GM19324 (cell line): ENCODE data around the gene UNKL.
"Not testable (repeated sequence)": the region's sequence is repeated elsewhere in the genome, so short reads cannot be mapped to it uniquely, and the experiment has no call there.

ENCODE experiments used
- ATAC-seq: cut with Tn5 transposase; IDR thresholded peaks from one replicate; pipeline ENCODE4 v1.9.1; 2021; ENCODE audit warnings: mild to moderate bottlenecking, moderate library complexity; ENCODE audit not compliant: unreplicated experiment, low FRiP score

Gene UNKL

DNA sequence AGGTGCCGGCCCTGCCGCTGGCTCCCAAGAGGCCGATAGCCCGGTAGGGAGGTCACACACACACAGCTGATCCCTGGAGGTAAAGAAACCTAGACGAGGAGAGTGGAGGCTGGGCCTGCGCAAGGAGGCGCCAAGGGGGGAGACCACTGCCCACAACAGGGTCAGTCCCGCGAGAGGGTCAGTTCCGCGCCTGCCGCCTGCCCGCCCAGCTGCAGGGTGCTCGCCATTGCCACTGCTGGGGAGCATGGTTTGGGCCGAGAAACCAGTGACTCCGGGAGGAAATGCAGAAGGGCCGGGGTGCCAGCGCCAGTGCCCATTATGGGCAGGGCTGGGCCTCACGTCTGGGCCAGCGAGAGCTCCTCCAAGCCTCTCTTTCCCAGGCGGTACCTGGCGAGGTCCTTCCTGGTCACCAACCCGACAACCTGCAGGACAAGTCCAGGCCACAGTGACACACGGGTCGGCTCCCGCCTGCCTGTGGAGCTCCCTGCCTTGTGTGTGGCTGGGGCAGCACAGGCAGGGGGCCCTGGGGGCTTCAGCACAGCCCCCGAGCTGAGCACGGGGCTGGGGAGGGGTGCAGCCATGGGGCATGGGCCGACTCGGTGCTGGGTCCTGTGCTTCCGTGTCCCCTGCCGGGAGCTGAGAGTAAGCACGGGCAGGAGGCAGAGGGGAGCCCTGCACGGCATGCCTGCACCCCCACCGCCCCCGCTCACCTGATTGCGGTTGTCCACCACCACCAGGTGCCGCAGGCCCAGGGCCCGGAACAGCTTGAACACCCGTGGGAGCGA lies 32.0 kb upstream of the UNKL start:
- no peak for ATAC-seq

GRCh38 chr16:1445518-1446203 lies 31.2 kb upstream of the UNKL start:
- ATAC-seq, result no peak

DNA sequence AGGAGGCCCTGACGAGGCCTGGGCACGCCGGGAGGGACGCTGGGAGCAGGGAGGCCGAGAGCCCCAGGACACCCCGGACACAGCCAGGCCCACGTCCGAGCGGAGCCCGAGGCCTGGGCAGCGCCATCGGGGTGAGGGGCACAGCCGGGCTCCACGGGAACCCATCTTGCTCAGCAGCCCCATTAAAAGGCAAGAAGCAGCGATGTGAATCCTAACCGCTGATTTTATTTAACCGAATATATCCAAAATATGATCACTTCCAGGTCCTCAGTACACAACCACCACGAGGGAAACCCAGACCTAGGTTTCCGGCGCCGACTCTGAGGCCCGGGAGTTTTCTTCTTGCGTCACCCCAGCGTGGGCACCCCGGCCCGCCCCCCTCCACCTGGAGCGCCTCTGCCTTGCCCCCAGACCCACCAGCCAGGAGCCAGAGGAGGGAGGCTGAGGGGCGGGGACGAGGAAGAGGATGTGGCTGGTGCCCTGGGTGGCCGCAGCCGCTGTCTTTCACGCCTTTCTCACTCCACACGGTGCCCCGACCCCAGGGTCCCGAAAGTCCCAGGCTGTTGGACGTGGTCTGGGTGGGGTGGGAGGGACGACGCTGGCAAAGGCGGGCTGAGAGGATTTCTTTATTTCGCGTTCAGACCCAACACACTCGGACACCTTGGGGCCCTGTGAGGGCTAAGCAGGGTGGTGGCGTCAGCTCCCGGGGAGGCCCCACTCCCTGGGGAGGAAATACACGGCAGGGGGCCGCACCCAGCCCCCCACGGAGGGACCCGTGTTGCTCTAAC lies 30.4 kb upstream of the UNKL start:
- no peak for ATAC-seq

DNA sequence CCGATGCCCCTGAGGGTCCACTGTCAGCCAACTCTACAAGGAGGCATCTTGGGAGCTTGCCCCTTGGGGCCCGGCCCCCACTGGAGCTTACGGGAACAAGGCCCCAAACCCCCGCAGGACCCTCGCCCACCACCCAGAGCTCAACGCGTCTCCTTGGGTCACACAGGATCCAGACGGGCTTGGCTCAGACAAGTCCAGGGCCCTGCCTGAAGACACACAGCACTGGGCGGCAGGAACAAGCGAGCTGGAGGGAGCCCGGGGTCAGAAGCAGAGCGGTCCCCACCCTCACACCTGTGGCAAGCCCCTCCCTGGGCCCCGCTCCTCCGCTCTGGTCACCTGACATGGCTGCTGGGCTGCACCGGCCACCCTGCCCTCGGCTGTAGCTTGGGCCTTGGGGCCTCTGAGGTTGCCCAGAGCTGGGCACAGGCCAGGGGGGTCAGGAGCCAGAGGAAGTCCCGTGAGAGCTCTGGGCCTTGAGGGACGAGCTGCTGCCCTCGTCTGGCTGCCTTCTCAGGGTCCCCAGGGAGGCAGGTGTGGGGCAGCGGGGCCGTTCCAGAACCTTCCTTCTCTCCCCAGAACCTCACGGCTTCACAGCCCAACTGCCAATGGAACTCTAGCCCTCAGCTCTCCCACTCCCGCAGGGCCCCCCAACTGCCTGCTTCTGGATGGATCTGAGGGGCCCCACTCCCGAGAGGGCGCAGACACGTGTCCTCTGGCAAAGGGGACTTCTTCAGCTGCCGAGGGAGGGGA lies 29.7 kb upstream of the UNKL start, which contains the start of gene CCDC154:
CCDC154 (minus strand) TSS at position 577 of the 750 bp plus-strand sequence; CDS start at position 343, 234 bp downstream.
- ATAC-seq, result no peak

- no peak for ATAC-seq
These were observed 29.0 kb upstream of the UNKL start for GRCh38 chr16:1443403-1443973.

- ATAC-seq, result no peak
These were observed 28.2 kb upstream of the UNKL start for GRCh38 chr16:1442697-1443096.

GRCh38 chr16:1441391-1441829 lies 26.9 kb upstream of the UNKL start:
- no peak for ATAC-seq

DNA sequence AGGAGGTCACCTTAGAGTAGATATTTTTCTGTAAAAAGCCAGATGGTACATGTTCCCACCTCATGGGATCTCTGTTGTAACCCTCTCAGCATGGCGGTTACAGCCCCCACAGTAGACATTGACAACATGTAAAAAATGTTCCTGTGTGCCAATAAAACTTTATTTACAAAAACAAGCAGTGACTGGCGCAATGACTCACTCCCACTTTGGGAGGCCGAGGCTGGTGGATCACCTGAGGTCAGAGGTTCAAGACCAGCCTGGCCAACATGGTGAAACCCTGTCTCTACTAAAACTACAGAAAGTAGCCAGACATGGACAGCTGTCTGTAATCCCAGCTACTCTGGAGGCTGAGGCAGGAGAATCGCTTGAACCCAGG lies 25.2 kb upstream of the UNKL start:
- not testable (repeated sequence) for ATAC-seq

DNA sequence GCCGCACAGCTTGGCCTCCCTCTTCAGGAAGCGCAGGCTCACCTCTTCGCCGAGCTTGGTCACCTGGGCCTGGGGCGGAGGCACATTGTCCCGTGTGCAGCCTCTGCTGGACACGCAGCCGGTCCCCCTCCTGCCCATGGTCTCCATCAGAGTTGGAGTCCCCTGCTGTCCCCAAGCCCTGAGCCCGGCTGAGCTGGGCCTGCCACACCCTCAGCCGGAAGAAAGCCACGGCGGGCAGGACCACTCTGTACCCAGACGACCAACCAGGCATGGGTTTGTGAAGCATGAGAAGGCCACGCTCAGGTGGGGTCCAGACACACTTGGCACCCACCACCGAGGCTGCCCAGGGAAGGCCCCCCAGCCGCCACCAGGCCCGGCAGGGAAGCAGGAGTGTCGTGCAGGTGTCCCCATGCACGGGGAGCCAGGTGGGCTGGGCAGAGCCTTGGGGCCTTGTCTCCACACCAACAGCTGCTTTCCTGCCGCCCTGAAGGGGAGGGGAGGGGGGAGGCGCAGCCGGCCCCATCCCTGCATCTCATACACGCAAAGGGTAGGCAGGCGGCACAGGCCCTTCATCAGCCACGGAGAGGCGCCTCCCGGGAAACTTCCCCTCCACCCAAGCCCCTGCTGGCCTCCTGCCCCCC lies 24.7 kb upstream of the UNKL start:
- no peak for ATAC-seq

DNA sequence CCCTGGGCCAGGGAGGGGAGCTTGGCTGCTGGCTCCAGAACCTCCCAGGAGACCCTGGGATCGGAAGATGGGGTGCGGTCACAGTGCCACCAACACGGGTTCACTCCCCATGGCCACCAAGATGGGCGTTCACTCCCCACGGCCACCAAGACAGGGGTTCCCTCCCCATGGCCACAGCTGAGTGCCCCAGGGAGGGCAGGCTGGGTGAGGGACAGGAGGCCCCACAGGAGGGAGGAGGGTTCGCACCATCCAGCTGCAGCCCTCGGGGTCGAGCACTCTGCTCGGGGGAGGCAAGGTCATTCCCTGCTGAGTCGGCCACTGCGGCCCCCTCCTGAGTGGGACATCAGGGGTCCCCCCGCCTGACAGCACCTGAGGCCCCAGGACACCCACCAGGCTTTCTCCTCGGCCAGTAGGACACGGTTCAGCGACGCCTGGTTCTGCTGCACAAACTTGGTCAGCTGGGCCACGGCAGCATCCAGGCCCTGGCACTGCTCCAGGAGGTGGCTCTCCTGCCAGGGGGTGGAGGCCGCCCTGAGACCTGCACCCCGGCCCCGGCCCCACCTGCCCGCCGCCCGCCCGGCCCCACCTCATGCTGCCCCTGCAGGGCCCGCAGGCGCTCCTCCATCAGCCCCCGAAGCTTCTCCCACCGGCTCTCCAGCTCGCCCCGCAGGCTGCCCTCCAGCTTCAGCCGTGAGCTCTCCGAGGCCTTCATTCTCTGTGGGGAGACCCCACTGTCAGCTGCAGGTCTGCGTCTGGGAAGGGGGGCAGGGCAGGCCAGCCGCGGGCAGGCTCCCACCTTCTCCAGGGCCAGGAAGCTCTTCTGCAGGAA lies 23.9 kb upstream of the UNKL start:
- no peak for ATAC-seq

- no peak for ATAC-seq
These were observed 23.1 kb upstream of the UNKL start for GRCh38 chr16:1437606-1438005.

GRCh38 chr16:1436731-1437355 lies 22.3 kb upstream of the UNKL start:
- ATAC-seq, result no peak

- ATAC-seq, result no peak
These were observed 21.6 kb upstream of the UNKL start for GRCh38 chr16:1435921-1436697.

DNA sequence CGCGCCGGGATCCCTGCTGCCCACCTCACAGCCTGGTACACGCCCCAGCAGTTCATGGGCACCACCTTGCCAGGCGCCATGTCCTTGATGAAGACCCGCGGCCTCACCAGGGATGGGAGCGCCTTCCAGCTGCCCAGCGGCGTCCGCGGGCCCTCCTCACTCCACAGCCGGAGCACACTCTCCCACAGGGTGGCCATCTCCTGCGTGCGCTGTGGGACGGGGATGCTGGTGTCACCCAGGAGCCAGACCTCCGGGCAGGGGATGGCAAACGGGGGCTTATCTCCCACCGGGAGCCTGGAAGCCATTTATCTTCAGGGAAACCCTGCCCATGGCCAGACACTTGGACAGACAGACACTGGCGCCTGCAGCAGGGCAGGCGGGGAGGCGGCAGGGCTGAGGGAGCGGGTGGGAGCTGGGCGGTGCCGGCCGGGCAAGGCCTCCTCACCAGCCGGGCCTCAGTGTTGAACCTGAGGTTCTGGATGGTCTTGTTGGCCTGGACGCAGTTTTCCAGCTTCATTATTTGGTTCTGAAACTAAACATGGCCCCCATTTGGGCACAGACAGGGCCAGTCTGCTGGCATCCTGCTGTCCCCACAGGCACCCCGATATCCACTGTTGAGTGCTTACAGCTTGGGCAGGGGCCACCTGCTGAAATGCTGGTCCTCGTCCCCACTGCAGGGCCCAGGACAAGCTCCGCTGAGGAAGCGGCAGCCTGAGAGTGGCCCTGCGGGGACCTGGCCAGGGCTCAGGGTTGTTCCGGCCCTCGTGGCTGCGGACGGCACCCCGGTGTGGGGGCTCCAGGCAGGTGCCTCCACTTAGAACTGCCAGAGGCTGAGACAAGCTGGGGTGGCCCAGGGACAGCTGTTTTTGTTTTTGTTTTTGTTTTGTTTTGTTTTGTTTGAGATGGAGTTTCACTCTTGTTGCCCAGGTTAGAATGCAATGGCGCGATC lies 20.4 kb upstream of the UNKL start:
- ATAC-seq, result no peak

GRCh38 chr16:1433756-1434155 lies 19.3 kb upstream of the UNKL start:
- ATAC-seq, result no peak

- ATAC-seq, result no peak
These were observed 18.7 kb upstream of the UNKL start for GRCh38 chr16:1433263-1433560.
